ENCODE measurements around the gene SLC9C1.

Gene SLC9C1

GRCh38 chr3:112293368-112294321, at the start of gene SLC9C1:
TSS of gene SLC9C1 (minus strand) at chr3:112294216. CDS start at chr3:112286791, 7,425 bp downstream.
- no peak for DNase-seq

GRCh38 chr3:112341386-112341785, 47.4 kb upstream of the SLC9C1 start:
- no peak for DNase-seq

GRCh38 chr3:112339609-112340008, 45.6 kb upstream of the SLC9C1 start:
- no peak for DNase-seq

- no peak for DNase-seq
Observed at GRCh38 chr3:112339134-112339533, 45.1 kb upstream of the SLC9C1 start.

GRCh38 chr3:112338727-112339056, 44.7 kb upstream of the SLC9C1 start:
- DNase-seq: no peak

GRCh38 chr3:112338021-112338726, 44.2 kb upstream of the SLC9C1 start:
- DNase-seq: no peak

- no peak for DNase-seq
Observed at GRCh38 chr3:112335434-112335781, 41.4 kb upstream of the SLC9C1 start.

GRCh38 chr3:112334691-112335433, 40.8 kb upstream of the SLC9C1 start:
- no peak for DNase-seq

GRCh38 chr3:112333381-112334317, 39.6 kb upstream of the SLC9C1 start:
- peak; percentile 22 for DNase-seq

- DNase-seq: peak; percentile 63
Observed at GRCh38 chr3:112333002-112333380, 39.0 kb upstream of the SLC9C1 start, which contains the start of gene CD200. TSS of gene CD200 (plus strand) at chr3:112333156. CDS start at chr3:112333213, 57 bp downstream.

- DNase-seq: no peak
Observed at GRCh38 chr3:112331851-112332250, 37.8 kb upstream of the SLC9C1 start.

GRCh38 chr3:112327371-112327951, 33.4 kb upstream of the SLC9C1 start:
- no peak for DNase-seq

GRCh38 chr3:112321867-112322652, 28.0 kb upstream of the SLC9C1 start:
- DNase-seq: no peak

GRCh38 chr3:112320691-112321090, 26.7 kb upstream of the SLC9C1 start:
- DNase-seq: no peak

GRCh38 chr3:112319516-112320276, 25.7 kb upstream of the SLC9C1 start:
- DNase-seq: no peak

- no peak for DNase-seq
Observed at GRCh38 chr3:112315791-112316190, 21.8 kb upstream of the SLC9C1 start.

GRCh38 chr3:112314649-112315048, 20.6 kb upstream of the SLC9C1 start:
- no peak for DNase-seq

GRCh38 chr3:112308151-112308911, 14.3 kb upstream of the SLC9C1 start:
- no peak for DNase-seq

- DNase-seq: no peak
Observed at GRCh38 chr3:112307557-112307956, 13.5 kb upstream of the SLC9C1 start.
